H9 (cell line): Measurements from ENCODE around the gene POR. TPM values are rescaled to one million over a fixed set of nuclear protein-coding genes. Genes with fewer than 3 reads are reported as not detected.

Experiments
- DNase-seq: peaks from one replicate; pipeline ENCODE4 v3.0.0-alpha.2; 2017
- H2AFZ ChIP-seq: one replicate; pipeline ENCODE4 v1.6.1; 2013; ENCODE audit warnings: mild to moderate bottlenecking, low read length, control low read depth, moderate library complexity
- H2AK5ac ChIP-seq: 2 replicates; pipeline ENCODE4 v1.6.1; 2013; ENCODE audit warnings: low read length, control low read depth, mixed read lengths; ENCODE audit not compliant: insufficient read length
- H2BK120ac ChIP-seq: one replicate; pipeline ENCODE4 v1.6.1; 2013; ENCODE audit warnings: low read depth, mild to moderate bottlenecking, low read length, control low read depth, inconsistent platforms; ENCODE audit not compliant: poor library complexity, severe bottlenecking
- H2BK12ac ChIP-seq: 2 replicates; pipeline ENCODE4 v1.6.1; 2013; ENCODE audit warnings: low read length, control low read depth, mixed read lengths, low read depth; ENCODE audit not compliant: insufficient read length
- H2BK15ac ChIP-seq: 2 replicates; pipeline ENCODE4 v1.6.1; 2013; ENCODE audit warnings: low read depth, low read length, control low read depth
- H2BK20ac ChIP-seq: one replicate; pipeline ENCODE4 v1.6.1; 2013; ENCODE audit warnings: low read depth, mild to moderate bottlenecking, low read length, control low read depth, inconsistent platforms; ENCODE audit not compliant: poor library complexity, severe bottlenecking
- H2BK5ac ChIP-seq: 2 replicates; pipeline ENCODE4 v1.6.1; 2013; ENCODE audit warnings: low read length, control low read depth, mixed read lengths; ENCODE audit not compliant: insufficient read length
- H3K14ac ChIP-seq: 2 replicates; pipeline ENCODE4 v1.6.1; 2013; ENCODE audit warnings: low read length, control low read depth; ENCODE audit not compliant: insufficient read depth
- H3K18ac ChIP-seq: 2 replicates; pipeline ENCODE4 v1.6.1; 2013; ENCODE audit warnings: low read depth, mild to moderate bottlenecking, mixed read lengths, low read length, control low read depth; ENCODE audit not compliant: insufficient read length
- H3K23ac ChIP-seq: 2 replicates; pipeline ENCODE4 v1.6.1; 2013; ENCODE audit warnings: low read length, control low read depth, mixed read lengths, low read depth; ENCODE audit not compliant: insufficient read length
- H3K23me2 ChIP-seq: 2 replicates; pipeline ENCODE4 v1.6.1; 2013; ENCODE audit warnings: low read depth, mild to moderate bottlenecking, mixed read lengths, low read length, control low read depth; ENCODE audit not compliant: insufficient read length, poor library complexity, severe bottlenecking
- H3K27ac ChIP-seq: 2 replicates; pipeline ENCODE4 v1.5.1; 2013; ENCODE audit warnings: low read length, control low read depth, mixed read lengths, low read depth; ENCODE audit not compliant: insufficient read length
- H3K27me3 ChIP-seq: 2 replicates; pipeline ENCODE4 v1.6.1; 2013; ENCODE audit warnings: low read length, control low read depth, inconsistent platforms; ENCODE audit not compliant: insufficient read depth
- H3K4ac ChIP-seq: 2 replicates; pipeline ENCODE4 v1.6.1; 2013; ENCODE audit warnings: low read depth, mild to moderate bottlenecking, control low read depth, inconsistent platforms, low read length, moderate library complexity
- H3K4me1 ChIP-seq: 2 replicates; pipeline ENCODE4 v1.6.1; 2013; ENCODE audit warnings: low read length, control low read depth, inconsistent platforms; ENCODE audit not compliant: insufficient read depth
- H3K4me2 ChIP-seq: 2 replicates; pipeline ENCODE4 v1.6.1; 2013; ENCODE audit warnings: low read length, control low read depth, mixed read lengths; ENCODE audit not compliant: insufficient read length, insufficient read depth
- H3K56ac ChIP-seq: 2 replicates; pipeline ENCODE4 v1.6.1; 2013; ENCODE audit warnings: low read depth, mild to moderate bottlenecking, mixed read lengths, low read length, control low read depth; ENCODE audit not compliant: insufficient read length
- H3K79me1 ChIP-seq: 2 replicates; pipeline ENCODE4 v1.6.1; 2013; ENCODE audit warnings: low read depth, mild to moderate bottlenecking, moderate library complexity, low read length, control low read depth, inconsistent platforms; ENCODE audit not compliant: insufficient read depth, poor library complexity, severe bottlenecking
- H3K79me2 ChIP-seq: 2 replicates; pipeline ENCODE4 v1.6.1; 2013; ENCODE audit warnings: low read length, control low read depth, inconsistent platforms; ENCODE audit not compliant: insufficient read depth
- H3K9ac ChIP-seq: 2 replicates; pipeline ENCODE4 v1.6.1; 2013; ENCODE audit warnings: low read length, control low read depth, mixed read lengths; ENCODE audit not compliant: insufficient read length; ENCODE audit errors: extremely low read depth
- H3K9me3 ChIP-seq: one replicate; pipeline ENCODE4 v1.6.1; 2013; ENCODE audit warnings: low read depth, low read length, inconsistent platforms; ENCODE audit not compliant: control insufficient read depth
- H3T11ph ChIP-seq: one replicate; pipeline ENCODE4 v1.6.1; 2013; ENCODE audit warnings: mild to moderate bottlenecking, low read length, control low read depth, inconsistent platforms
- H4K20me1 ChIP-seq: one replicate; pipeline ENCODE4 v1.6.1; 2013; ENCODE audit not compliant: control insufficient read depth, insufficient read length, insufficient read depth
- H4K5ac ChIP-seq: 2 replicates; pipeline ENCODE4 v1.6.1; 2013; ENCODE audit warnings: low read depth, mild to moderate bottlenecking, mixed read lengths, low read length, control low read depth; ENCODE audit not compliant: insufficient read length
- H4K8ac ChIP-seq: replicated peaks from 2 replicates; pipeline ENCODE4 v1.6.1; 2013; ENCODE audit warnings: low read length, control low read depth, mixed read lengths, low read depth; ENCODE audit not compliant: insufficient read length
- H4K91ac ChIP-seq: 2 replicates; pipeline ENCODE4 v1.6.1; 2013; ENCODE audit warnings: low read depth, mild to moderate bottlenecking, moderate library complexity, mixed read lengths, low read length, control low read depth; ENCODE audit not compliant: insufficient read length
- H3K27ac Mint-ChIP-seq, 3 experiments: 2 replicates in 2 of 3; 3 replicates in 1 of 3; pipeline ENCODE4 v1.8.0; 2020 to 2021; ENCODE audit warnings: mixed read lengths in 3 of 3, mild to moderate bottlenecking in 1 of 3, moderate library complexity in 1 of 3
- H3K27me3 Mint-ChIP-seq: 2 replicates; pipeline ENCODE4 v1.8.0; 2021; ENCODE audit warnings: low read depth, mild to moderate bottlenecking, moderate library complexity, mixed read lengths
- H3K36me3 Mint-ChIP-seq, 3 experiments: 2 replicates in 2 of 3; 3 replicates in 1 of 3; pipeline ENCODE4 v1.8.0; 2020 to 2021; ENCODE audit warnings: low read depth in 3 of 3, mixed read lengths in 3 of 3; ENCODE audit not compliant: insufficient read depth in 1 of 3
- H3K4me1 Mint-ChIP-seq, 2 experiments: 2 replicates each; pipeline ENCODE4 v1.8.0; 2020; ENCODE audit warnings: mixed read lengths in 2 of 2
- H3K4me3 Mint-ChIP-seq, 2 experiments: 2 replicates in 1 of 2; 3 replicates in 1 of 2; pipeline ENCODE4 v1.8.0; 2020 to 2021; ENCODE audit warnings: mild to moderate bottlenecking in 2 of 2, mixed read lengths in 2 of 2, moderate library complexity in 1 of 2
- H3K9me3 Mint-ChIP-seq, 2 experiments: 2 replicates in 1 of 2; 3 replicates in 1 of 2; pipeline ENCODE4 v1.8.0; 2020; ENCODE audit warnings: mild to moderate bottlenecking in 2 of 2, mixed read lengths in 2 of 2, moderate library complexity in 1 of 2
- WGBS: extraction: QIAGEN DNeasy Blood & Tissue Kit; methylation state at CpG from one replicate; pipeline ENCODE4 v1.1.7; 2013; ENCODE audit warnings: missing lambda C conversion rate, low lambda C conversion rate, mixed read lengths; ENCODE audit not compliant: insufficient read length; ENCODE audit errors: extremely low coverage; 5-methylcytosine and 5-hydroxymethylcytosine counted together
- total RNA-seq: library from RNA; stranded (reverse); gene quantifications from 2 replicates; pipeline ENCODE4 v1.2.1, GENCODE V29; 2021
- TF ChIP-seq, protein P1 (sequence below): fragments of 200-600 bp; sonication (generic); conservative IDR thresholded peaks from 3 replicates; pipeline ENCODE4 v1.8.0; 2021; ENCODE audit warnings: antibody characterized with exemption, mild to moderate bottlenecking

Gene POR
- total RNA-seq, 1 experiment from 2014 or later = 128 TPM

DNA sequence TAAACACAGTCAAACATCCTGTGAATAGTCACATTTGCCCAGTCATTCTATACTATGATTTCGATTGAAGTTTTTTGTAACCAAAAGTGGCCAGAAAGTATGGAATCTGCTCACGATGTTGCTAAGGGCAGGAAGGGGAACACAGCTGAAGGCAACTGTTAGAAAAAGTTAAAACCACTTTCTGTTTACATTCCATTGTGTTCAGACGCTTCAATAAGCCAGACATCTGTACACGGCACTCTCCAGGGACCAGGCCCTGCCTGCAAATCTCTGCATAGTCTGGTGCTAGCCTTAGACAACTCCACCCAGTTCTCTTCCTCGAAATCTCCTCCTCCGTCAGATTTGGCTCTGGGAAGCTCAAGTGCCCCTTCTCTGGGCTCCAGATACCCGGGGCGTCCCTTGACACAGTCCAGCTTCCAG is 96.5 kb downstream of the POR start:
- Mint-ChIP-seq H3K4me1 (0 out of 4 replicates have a peak, but pooled peaks cover 0 to 2% of the 10 kb centered on the region in 2 experiments), H3K36me3 (peaks cover 6 to 17% (median 8%) of the 10 kb centered on the region in 3 experiments; a peak in 6 of 7 replicates), H3K4me3 (no peak overlapping the region), H3K27me3 (no peaks in the 10 kb centered on the region), H3K9me3 (no peaks in the 10 kb centered on the region), H3K27ac (peak overlapping the region in 1 of 3 experiments; percentile 29; a peak in 1 of 7 replicates)
- H2BK5ac ChIP-seq = no peak overlapping the region
- H3K79me2 ChIP-seq = no peaks in the 10 kb centered on the region
- H3K56ac ChIP-seq = no peak overlapping the region
- no peak overlapping the region for H4K91ac ChIP-seq
- H3K23ac ChIP-seq = no peak overlapping the region
- no peaks in the 10 kb centered on the region for H4K20me1 ChIP-seq
- H3K27ac ChIP-seq = no peak overlapping the region
- no peak overlapping the region for H3K4me2 ChIP-seq
- H3K79me1 ChIP-seq = no peaks in the 10 kb centered on the region
- no peaks in the 10 kb centered on the region for H3K23me2 ChIP-seq
- no peak overlapping the region for H3K18ac ChIP-seq
- no peak for DNase-seq
- H3K4me1 ChIP-seq = no peaks in the 10 kb centered on the region
- H3K27me3 ChIP-seq = no peaks in the 10 kb centered on the region
- H4K8ac ChIP-seq = no peak overlapping the region
- H3T11ph ChIP-seq = no peak overlapping the region
- H4K5ac ChIP-seq = no peak overlapping the region
- H3K9me3 ChIP-seq = no peaks in the 10 kb centered on the region
- no peak overlapping the region for H2BK20ac ChIP-seq
- no peak overlapping the region for H2AK5ac ChIP-seq
- no peak overlapping the region for H2BK120ac ChIP-seq
- TF ChIP-seq, protein P1, sequence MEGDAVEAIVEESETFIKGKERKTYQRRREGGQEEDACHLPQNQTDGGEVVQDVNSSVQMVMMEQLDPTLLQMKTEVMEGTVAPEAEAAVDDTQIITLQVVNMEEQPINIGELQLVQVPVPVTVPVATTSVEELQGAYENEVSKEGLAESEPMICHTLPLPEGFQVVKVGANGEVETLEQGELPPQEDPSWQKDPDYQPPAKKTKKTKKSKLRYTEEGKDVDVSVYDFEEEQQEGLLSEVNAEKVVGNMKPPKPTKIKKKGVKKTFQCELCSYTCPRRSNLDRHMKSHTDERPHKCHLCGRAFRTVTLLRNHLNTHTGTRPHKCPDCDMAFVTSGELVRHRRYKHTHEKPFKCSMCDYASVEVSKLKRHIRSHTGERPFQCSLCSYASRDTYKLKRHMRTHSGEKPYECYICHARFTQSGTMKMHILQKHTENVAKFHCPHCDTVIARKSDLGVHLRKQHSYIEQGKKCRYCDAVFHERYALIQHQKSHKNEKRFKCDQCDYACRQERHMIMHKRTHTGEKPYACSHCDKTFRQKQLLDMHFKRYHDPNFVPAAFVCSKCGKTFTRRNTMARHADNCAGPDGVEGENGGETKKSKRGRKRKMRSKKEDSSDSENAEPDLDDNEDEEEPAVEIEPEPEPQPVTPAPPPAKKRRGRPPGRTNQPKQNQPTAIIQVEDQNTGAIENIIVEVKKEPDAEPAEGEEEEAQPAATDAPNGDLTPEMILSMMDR = no peak
- no peak overlapping the region for H2AFZ ChIP-seq
- no peak overlapping the region for H3K9ac ChIP-seq
- no peak overlapping the region for H3K4ac ChIP-seq
- no peak overlapping the region for H2BK12ac ChIP-seq
- H3K14ac ChIP-seq = no peak overlapping the region
- no peak overlapping the region for H2BK15ac ChIP-seq
- no CpG with 5 or more reads among the region's 8 CpGs for WGBS
